ENCODE data around the gene AKAP13.

GRCh38 chr15:85499371-85499887 lies 119.0 kb downstream of the AKAP13 start:
- no peak for TF ChIP-seq GATA3 (IDR thresholded peaks at IDR 0.05; ENCODE audit: low read depth, low read length)
- TF ChIP-seq GATA2 (IDR thresholded peaks at IDR 0.05; ENCODE audit: low read depth, low read length), result no peak
